GM18951 (cell line): ENCODE results near the gene SLC51B.

Source experiments
- POLR2A ChIP-seq: IDR thresholded peaks from 4 replicates; pipeline ENCODE4 v1.6.1; 2011; ENCODE audit warnings: mild to moderate bottlenecking; ENCODE audit not compliant: insufficient read length, insufficient read depth; ENCODE audit errors: extremely low read depth
- in situ Hi-C: fragments of 300-500 bp; cut with MboI; formaldehyde crosslinking; loops from one replicate; pipeline ENCODE4 v1.12.0; 2022; ENCODE audit warnings: low sequenced_read_pairs, mixed read lengths, inconsistent platforms; ENCODE audit not compliant: unreplicated experiment

The SLC51B gene

DNA sequence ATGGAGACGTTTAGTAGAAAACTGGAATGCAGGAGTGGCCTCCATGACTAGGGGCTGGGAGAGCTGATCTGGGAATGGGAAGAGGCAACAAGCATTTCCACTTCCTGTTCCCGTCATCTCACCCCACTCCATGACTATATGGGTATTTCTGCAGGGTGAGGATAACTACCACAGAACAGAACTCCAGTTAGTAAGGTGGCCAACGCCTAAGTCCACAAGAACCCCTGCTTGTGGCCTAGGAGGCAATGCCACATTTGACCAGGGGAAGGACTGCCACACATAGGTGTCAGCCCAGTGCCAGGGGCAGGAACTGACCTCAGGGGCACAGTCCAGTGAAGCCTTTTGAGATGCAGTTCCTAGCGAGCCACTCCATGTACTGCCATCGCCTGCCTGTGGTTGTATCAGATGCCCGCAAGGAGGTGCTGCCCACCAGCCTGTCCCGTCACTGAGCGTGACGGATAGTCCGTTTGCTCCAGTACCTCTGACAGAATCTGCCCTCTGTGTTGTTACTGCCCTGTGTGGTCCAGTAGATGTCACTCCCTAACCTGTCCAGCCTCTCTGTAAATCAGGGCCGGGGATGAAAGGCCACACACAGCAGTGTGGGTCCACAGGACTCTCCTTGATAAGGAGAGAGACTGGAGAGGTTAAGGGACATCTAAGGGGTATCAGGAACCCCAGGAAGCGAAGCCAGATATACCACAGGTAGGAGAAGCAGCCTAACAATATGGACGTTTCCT is 12.2 kb upstream of the SLC51B start:
- in situ Hi-C loops, result loop anchor here (25.0 kb wide), 1 partner anchor 254 kb away; the partner anchor contains the start of genes PARP16 and RNU5A-1
- TF ChIP-seq POLR2A, result no peak

GRCh38 chr15:65033659-65034269 is 11.4 kb upstream of the SLC51B start:
- in situ Hi-C loops, result loop anchor here (25.0 kb wide), 1 partner anchor 254 kb away; the partner anchor contains the start of genes PARP16 and RNU5A-1
- TF ChIP-seq POLR2A, result no peak

DNA sequence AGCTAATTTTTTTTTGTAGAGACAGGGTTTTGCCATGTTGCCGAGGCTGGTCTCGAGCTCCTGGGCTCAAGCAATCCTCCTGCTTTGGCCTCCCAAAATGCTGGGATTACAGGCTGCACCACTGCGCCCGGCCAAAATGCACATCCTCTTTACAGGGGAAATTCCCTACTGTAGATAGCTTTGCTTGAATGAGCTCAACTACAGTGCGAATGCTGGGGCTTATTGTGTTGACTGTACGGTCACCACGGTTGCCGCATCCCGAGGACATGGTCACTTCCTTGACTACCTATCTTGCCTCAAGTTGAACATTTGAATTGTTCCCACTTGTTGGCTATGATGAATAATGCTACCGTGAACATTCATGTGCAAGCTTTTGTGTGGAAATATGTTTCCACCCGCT is 10.5 kb upstream of the SLC51B start:
- in situ Hi-C loops, result loop anchor here (25.0 kb wide), 1 partner anchor 253 kb away; the partner anchor contains the start of genes PARP16 and RNU5A-1
- no peak for TF ChIP-seq POLR2A

DNA sequence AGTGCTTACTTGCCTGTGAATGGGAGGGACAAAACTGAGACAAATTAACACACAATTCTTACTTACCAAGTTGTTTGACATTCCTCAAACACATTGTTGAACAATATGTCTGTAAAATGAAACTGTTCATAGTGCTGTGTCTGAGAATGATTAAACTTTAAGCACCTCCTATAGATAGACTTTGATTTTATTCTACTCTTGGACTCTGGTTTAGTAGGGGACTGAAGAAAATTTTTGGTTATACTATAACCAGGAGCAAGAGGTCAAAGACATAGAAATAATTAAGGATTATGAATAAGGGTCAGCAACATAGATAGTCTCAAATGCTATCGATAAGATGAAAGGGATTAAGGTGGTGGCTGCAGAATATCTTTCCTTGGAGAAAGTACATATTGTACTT is 7.9 kb upstream of the SLC51B start:
- in situ Hi-C loops, result loop anchor here (25.0 kb wide), 1 partner anchor 250 kb away; the partner anchor contains the start of genes PARP16 and RNU5A-1
- TF ChIP-seq POLR2A, result no peak

- in situ Hi-C loops, result loop anchor here (25.0 kb wide), 1 partner anchor 249 kb away; the partner anchor contains the start of genes PARP16 and RNU5A-1
- no peak for TF ChIP-seq POLR2A
Observed at GRCh38 chr15:65038428-65038827, 6.8 kb upstream of the SLC51B start.

GRCh38 chr15:65038836-65039235 is 6.4 kb upstream of the SLC51B start:
- in situ Hi-C loops, result loop anchor here (25.0 kb wide), 1 partner anchor 248 kb away; the partner anchor contains the start of genes PARP16 and RNU5A-1
- TF ChIP-seq POLR2A, result no peak

DNA sequence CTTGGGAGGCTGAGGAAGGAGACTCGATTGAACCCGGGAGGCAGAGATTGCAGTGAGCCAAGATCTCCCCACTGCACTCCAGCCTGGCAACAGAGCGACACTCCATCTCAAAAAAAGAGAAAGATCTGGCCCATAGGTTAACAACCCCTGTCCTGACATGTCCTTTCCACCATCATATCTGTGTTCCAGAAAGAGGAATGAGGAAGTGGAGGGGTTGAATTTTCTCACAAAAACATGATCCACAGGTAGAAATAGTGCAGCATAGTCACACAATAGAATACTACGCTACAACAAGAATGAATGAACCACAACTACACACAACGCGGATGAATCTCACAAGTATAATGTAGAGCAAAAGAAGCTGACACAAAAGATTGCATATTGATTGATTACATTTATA is 4.7 kb upstream of the SLC51B start:
- in situ Hi-C loops, result loop anchor here (25.0 kb wide), 1 partner anchor 247 kb away; the partner anchor contains the start of genes PARP16 and RNU5A-1
- TF ChIP-seq POLR2A, result no peak

DNA sequence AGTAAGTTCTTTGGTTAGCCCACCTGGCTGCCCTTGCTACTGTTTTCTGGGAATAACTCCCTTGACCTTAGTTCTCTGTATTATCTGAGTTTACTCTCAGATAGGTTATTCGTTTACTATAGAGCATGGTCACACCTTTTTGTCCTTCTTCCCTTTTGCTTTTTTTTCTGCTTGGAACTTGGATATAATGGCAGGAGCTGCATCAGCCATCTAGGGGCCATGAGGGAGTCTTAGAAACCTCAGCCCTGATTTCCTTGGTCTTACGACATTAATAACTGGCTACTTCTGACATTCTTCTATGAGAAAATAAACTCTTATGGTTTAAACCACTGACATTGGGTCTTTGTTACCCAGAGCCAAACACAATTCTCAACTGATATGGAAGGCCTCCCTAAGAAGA is 3.4 kb upstream of the SLC51B start:
- no peak for TF ChIP-seq POLR2A
- in situ Hi-C loops, result loop anchor here (25.0 kb wide), 1 partner anchor 246 kb away; the partner anchor contains the start of genes PARP16 and RNU5A-1

DNA sequence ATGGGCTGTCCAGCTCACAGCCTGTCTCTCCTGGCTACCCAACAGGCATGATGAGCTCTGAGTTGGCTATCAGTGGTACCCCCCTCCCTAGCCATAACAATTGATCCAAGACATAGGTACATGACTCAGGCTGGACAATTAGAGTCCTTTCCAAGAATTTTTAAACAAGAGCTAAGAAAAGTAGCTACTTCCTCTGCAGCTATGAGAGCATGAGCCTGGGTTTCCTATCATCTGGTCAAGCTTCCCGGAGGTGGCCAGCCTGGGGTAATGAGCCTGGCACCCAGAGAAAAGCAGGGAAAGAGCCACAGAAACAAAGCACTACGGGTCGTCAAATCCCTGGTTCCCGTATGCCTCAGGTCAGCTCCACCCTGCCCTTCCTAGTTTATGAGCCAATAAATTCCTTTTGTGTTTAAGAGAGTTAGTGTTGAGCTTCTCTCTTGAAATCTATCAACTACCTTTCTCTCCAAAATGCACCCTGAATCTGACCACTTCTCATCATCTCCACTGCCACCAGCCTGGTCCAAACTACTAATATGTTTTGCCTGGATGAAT is 2.3 kb upstream of the SLC51B start:
- in situ Hi-C loops, result loop anchor here (25.0 kb wide), 1 partner anchor 244 kb away; the partner anchor contains the start of genes PARP16 and RNU5A-1
- no peak for TF ChIP-seq POLR2A

DNA sequence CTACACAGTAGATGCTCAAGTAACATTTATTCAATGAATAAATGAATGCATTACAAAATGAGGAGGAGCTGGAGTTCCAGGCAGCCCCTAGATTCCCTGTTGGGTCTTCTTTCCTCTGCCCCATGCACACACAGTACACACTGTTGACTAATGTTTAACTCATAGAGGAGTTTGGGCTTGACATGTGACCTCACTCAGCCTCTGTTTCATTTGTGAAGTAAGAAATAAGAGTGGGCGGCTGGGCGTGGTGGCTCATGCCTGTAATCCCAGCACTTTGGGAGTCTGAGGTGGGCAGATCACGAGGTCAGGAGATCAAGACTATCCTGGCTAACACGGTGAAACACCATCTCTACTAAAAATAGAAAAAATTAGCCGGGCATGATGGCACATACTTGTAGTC is 969 bp upstream of the SLC51B start:
- in situ Hi-C loops, result loop anchor here (25.0 kb wide), 1 partner anchor 243 kb away; the partner anchor contains the start of genes PARP16 and RNU5A-1

GRCh38 chr15:65048241-65048640 is 3.1 kb downstream of the SLC51B start:
- no peak for TF ChIP-seq POLR2A

GRCh38 chr15:65049418-65049840 is 4.2 kb downstream of the SLC51B start:
- TF ChIP-seq POLR2A, result no peak
- in situ Hi-C loops, result loop anchor here (25.0 kb wide), 1 partner anchor 238 kb away; the partner anchor contains the start of genes PARP16 and RNU5A-1

More at GRCh38 chr15:65048241-65048640, 3.1 kb downstream of the SLC51B start:
- in situ Hi-C loops, result loop anchor here (25.0 kb wide), 1 partner anchor 239 kb away; the partner anchor contains the start of genes PARP16 and RNU5A-1

- in situ Hi-C loops, result no loop called here
- no peak for TF ChIP-seq POLR2A
Observed at GRCh38 chr15:65050270-65050669, 5.1 kb downstream of the SLC51B start.
